OCI-LY7 (cell line): ENCODE results near the gene MIAT. TPM values are rescaled to one million over a fixed set of nuclear protein-coding genes. Genes with fewer than 3 reads are reported as not detected.

Experiments used
- BruUV-seq: library from RNA; stranded (reverse); fragments of 400-500 nt; replicated peaks from 2 replicates; lab custom pipeline; 2021; lab: Mats Ljungman, UMichigan
- CTCF ChIA-PET: fragments of 300-600 bp; sonication (Branson Sonifier 250); formaldehyde crosslinking; loops from one replicate; lab custom pipeline; 2022; ENCODE audit warnings: antibody characterized with exemption; ENCODE audit not compliant: unreplicated experiment; lab: Charles Lee
- POLR2A ChIA-PET: fragments of 300-600 bp; sonication (Branson Sonifier 250); formaldehyde crosslinking; loops from one replicate; lab custom pipeline; 2022; ENCODE audit warnings: antibody characterized with exemption; lab: Charles Lee
- DNase-seq: peaks from one replicate; pipeline ENCODE4 v3.0.0-alpha.2; 2015; ENCODE audit warnings: low spot score
- H2AFZ ChIP-seq: fragments of 200-600 bp; sonication (generic), shearing (Covaris generic); 2 replicates; pipeline ENCODE4 v1.6.1; 2014; ENCODE audit warnings: mild to moderate bottlenecking, antibody characterized with exemption, low read length, moderate library complexity
- H3K27ac ChIP-seq: fragments of 200-600 bp; sonication (generic); 2 replicates; pipeline ENCODE4 v1.5.1; 2014; ENCODE audit warnings: mixed run types, low read depth, mild to moderate bottlenecking, moderate library complexity, low read length, inconsistent platforms; ENCODE audit not compliant: poor library complexity, severe bottlenecking
- H3K36me3 ChIP-seq: fragments of 200-600 bp; sonication (generic); 2 replicates; pipeline ENCODE4 v1.6.1; 2014; ENCODE audit warnings: mild to moderate bottlenecking, antibody characterized with exemption, low read length, moderate library complexity, mixed read lengths; ENCODE audit not compliant: insufficient read depth
- H3K4me1 ChIP-seq: fragments of 200-600 bp; sonication (generic); 2 replicates; pipeline ENCODE4 v1.5.1; 2014; ENCODE audit warnings: mild to moderate bottlenecking, low read length; ENCODE audit not compliant: insufficient read depth, poor library complexity, severe bottlenecking
- H3K4me2 ChIP-seq: fragments of 200-600 bp; sonication (generic); 2 replicates; pipeline ENCODE4 v1.6.1; 2014; ENCODE audit warnings: mild to moderate bottlenecking, low read length
- H3K4me3 ChIP-seq: fragments of 200-600 bp; sonication (generic); 2 replicates; pipeline ENCODE4 v1.5.1; 2014; ENCODE audit warnings: mild to moderate bottlenecking, low read depth, low read length; ENCODE audit not compliant: poor library complexity, severe bottlenecking
- H3K79me2 ChIP-seq: fragments of 200-600 bp; sonication (generic); 2 replicates; pipeline ENCODE4 v1.6.1; 2016; ENCODE audit warnings: low read depth, mild to moderate bottlenecking, low read length, moderate library complexity, mixed read lengths; ENCODE audit not compliant: insufficient read depth
- H3K9me2 ChIP-seq: fragments of 200-600 bp; sonication (generic); 2 replicates; pipeline ENCODE4 v1.6.1; 2016; ENCODE audit warnings: mild to moderate bottlenecking, low read length, mixed read lengths; ENCODE audit not compliant: insufficient read depth
- H3K9me3 ChIP-seq: fragments of 200-600 bp; sonication (generic); 2 replicates; pipeline ENCODE4 v1.6.1; 2014; ENCODE audit warnings: mild to moderate bottlenecking, mixed run types, low read length, mixed read lengths
- H4K20me1 ChIP-seq: fragments of 200-600 bp; sonication (generic); 2 replicates; pipeline ENCODE4 v1.6.1; 2014; ENCODE audit warnings: mild to moderate bottlenecking, antibody characterized with exemption, low read length, moderate library complexity, mixed read lengths; ENCODE audit not compliant: insufficient read depth
- EZH2phosphoT487 ChIP-seq: fragments of 200-600 bp; sonication (generic); IDR thresholded peaks from 2 replicates; pipeline ENCODE4 v1.6.1; 2018; ENCODE audit warnings: low read depth, borderline replicate concordance, mild to moderate bottlenecking, mixed run types, antibody characterized with exemption, low read length, moderate library complexity, mixed read lengths
- intact Hi-C: fragments of 100-400 bp; cut with micrococcal nuclease; formaldehyde crosslinking; loops from one replicate; pipeline ENCODE4 v1.10.0; 2022; ENCODE audit not compliant: unreplicated experiment
- total RNA-seq, 2 experiments: library from RNA; depleted of rRNA in 1 of 2; stranded (reverse); fragments of >200 nt in 1 of 2; shearing (Covaris generic) in 1 of 2; gene quantifications; 2 replicates each; pipeline ENCODE4 v1.2.3, GENCODE V29; 2014 to 2022
- TF ChIP-seq, protein P1 (sequence below): fragments of 200-600 bp; sonication (generic); conservative IDR thresholded peaks from 2 replicates; pipeline ENCODE4 v1.5.1; 2014; ENCODE audit warnings: mild to moderate bottlenecking, antibody characterized with exemption, low read length, moderate library complexity, mixed read lengths

The MIAT gene
- total RNA-seq, 2 experiments from 2014 or later, result 4.1 to 8.7 TPM

DNA sequence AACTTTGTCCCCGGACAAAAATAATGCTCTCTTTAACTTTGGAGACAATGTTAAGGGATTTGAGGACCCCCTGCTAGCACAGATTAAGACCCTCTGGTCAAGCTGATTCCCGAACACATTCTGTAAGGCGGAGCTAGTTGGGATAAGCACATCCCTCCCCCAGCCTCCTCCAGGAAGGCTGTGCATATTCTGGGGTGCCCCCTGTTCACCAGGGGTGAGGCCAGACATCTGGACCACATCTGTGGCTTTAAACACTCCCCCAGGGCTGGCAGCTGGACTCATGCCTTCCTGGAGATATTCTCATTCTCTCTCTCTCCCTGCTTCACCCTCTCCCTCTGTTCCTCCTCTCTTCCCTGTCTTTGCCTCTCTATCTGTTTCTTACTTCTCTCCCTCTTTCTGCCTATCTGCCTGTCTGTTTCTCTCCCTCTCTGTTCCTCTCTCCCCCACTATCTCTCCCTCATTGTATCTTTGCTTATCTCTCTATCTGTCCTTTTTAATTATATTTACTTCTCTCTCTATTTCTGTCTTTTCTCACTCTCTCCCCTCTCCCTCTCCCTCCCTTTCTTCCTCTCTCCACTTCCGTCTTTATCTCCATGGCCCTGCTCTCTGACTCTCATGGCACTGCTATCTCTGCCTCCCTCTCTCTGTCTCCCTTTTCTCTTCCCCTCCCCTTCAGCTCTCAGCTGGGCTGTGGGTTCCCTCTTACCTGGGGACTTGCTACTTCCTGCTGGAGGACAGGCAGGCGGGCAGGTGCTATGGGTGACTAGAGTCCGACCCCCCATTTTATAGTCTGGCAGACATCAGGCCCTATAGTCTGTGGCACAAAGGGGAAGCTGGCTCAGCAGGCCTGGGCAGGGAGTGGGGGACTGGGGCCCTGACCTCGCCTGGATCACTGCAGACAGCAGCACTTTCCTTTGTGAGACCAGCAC is 39.9 kb upstream of the MIAT start, which contains the start of gene CRYBB1:
CRYBB1 (minus strand) TSS at position 757 of the 929 bp plus-strand sequence. CDS start 1,708 bp downstream, outside the sequence.
- peak within 1 kb of the TSS; percentile 10 for H3K27ac ChIP-seq
- H3K79me2 ChIP-seq, result no peaks in the 10 kb centered on the region
- TF ChIP-seq EZH2phosphoT487, result no peak
- H2AFZ ChIP-seq, result peak within 1 kb of the TSS; percentile 21; the same call in 1 of the 2 replicates
- H3K4me2 ChIP-seq, result peak within 1 kb of the TSS; percentile 55
- H4K20me1 ChIP-seq, result no peaks in the 10 kb centered on the region
- no TSS peak for BruUV-seq
- H3K9me2 ChIP-seq, result no peaks in the 10 kb centered on the region
- CTCF ChIA-PET, result no interaction called here
- peaks cover 42% of the 10 kb centered on the region for H3K4me1 ChIP-seq
- H3K4me3 ChIP-seq, result no peak within 1 kb of the TSS
- no peaks in the 10 kb centered on the region for H3K36me3 ChIP-seq
- H3K9me3 ChIP-seq, result no peaks in the 10 kb centered on the region
- peak; percentile 56 for DNase-seq
- POLR2A ChIA-PET, result interaction anchor here (1.0 to 1.2 kb wide), 3 partner anchors 10 to 53 kb away, joined by 3 to 4 read pairs (median 4); no protein-coding TSS in a partner anchor
- intact Hi-C loops, result no loop called here

DNA sequence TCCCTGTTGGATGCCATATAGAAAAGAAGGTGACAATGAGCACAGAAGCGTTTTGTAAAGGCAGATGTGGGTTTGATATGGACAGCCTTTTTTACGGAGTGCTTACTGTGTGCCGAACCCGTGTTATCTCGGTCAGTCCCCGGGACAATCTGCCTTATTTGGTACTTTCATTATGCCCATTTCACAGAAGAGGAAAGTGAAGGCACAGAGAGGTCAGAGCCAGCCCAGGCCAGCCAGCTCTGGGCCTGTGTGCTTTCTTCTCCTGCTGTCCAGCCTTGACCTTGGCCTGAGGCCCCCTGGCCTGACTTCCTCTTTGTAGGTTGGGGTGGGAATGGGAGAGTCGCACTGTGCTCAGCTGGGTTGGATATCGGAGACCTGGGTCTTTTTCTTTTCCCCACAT is 38.9 kb upstream of the MIAT start:
- ChIA-PET POLR2A (interaction anchor here (1.0 kb wide), 1 partner anchor 25 kb away, joined by 3 read pairs; no protein-coding TSS in a partner anchor), CTCF (no interaction called here)
- Histone ChIP-seq H3K27ac (no peak overlapping the region), H3K9me3 (no peaks in the 10 kb centered on the region), H3K4me3 (no peak overlapping the region), H3K36me3 (no peaks in the 10 kb centered on the region), H2AFZ (no peak overlapping the region), H3K4me2 (0 out of 2 replicates have a peak overlapping the region, but pooled peaks have one; percentile 55), H4K20me1 (no peaks in the 10 kb centered on the region), H3K79me2 (no peaks in the 10 kb centered on the region), H3K4me1 (peaks cover 42% of the 10 kb centered on the region), H3K9me2 (no peaks in the 10 kb centered on the region)
- DNase-seq, result no peak
- intact Hi-C loops, result no loop called here
- BruUV-seq, result no TSS peak
- TF ChIP-seq EZH2phosphoT487, result no peak
- TF ChIP-seq, protein P1, sequence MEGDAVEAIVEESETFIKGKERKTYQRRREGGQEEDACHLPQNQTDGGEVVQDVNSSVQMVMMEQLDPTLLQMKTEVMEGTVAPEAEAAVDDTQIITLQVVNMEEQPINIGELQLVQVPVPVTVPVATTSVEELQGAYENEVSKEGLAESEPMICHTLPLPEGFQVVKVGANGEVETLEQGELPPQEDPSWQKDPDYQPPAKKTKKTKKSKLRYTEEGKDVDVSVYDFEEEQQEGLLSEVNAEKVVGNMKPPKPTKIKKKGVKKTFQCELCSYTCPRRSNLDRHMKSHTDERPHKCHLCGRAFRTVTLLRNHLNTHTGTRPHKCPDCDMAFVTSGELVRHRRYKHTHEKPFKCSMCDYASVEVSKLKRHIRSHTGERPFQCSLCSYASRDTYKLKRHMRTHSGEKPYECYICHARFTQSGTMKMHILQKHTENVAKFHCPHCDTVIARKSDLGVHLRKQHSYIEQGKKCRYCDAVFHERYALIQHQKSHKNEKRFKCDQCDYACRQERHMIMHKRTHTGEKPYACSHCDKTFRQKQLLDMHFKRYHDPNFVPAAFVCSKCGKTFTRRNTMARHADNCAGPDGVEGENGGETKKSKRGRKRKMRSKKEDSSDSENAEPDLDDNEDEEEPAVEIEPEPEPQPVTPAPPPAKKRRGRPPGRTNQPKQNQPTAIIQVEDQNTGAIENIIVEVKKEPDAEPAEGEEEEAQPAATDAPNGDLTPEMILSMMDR, result no peak

DNA sequence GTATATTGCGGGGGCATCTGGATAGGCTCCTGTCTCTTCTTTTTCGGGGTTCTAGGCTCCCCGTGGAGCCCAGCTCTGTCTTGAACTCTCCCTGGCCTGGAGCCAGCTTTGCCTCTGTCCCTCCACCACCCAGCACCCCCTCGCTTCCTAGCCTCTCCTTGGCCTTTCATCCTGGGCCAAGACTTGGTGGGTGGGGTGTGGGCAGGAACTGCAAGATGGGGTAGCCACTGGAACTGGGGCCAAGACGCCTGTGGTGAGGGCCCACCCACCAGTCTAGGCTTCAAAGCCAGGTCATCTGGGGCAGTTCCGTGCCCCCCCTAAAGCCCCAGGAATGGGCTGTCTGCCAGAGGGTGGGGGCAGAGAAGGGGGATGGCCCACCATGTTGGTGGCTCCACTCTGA is 37.9 kb upstream of the MIAT start:
- TF ChIP-seq, protein P1, result no peak
- TF ChIP-seq EZH2phosphoT487, result no peak
- H4K20me1 ChIP-seq, result no peaks in the 10 kb centered on the region
- no peaks in the 10 kb centered on the region for H3K9me2 ChIP-seq
- ChIA-PET POLR2A (no interaction called here), CTCF (no interaction called here)
- H3K4me3 ChIP-seq, result no peak overlapping the region
- intact Hi-C loops, result no loop called here
- no peak overlapping the region for H2AFZ ChIP-seq
- no peaks in the 10 kb centered on the region for H3K79me2 ChIP-seq
- H3K4me1 ChIP-seq, result peaks cover 38% of the 10 kb centered on the region
- no peak overlapping the region for H3K27ac ChIP-seq
- no TSS peak for BruUV-seq
- H3K36me3 ChIP-seq, result no peaks in the 10 kb centered on the region
- H3K4me2 ChIP-seq, result no peak overlapping the region
- no peaks in the 10 kb centered on the region for H3K9me3 ChIP-seq
- DNase-seq, result no peak
